SU-DHL-6 (cell line): Measurements from ENCODE around the gene HDAC7.

ENCODE experiments used
- H2AFZ ChIP-seq: fragments of 200-600 bp; sonication (generic); 2 replicates; pipeline ENCODE4 v1.6.1; 2014; ENCODE audit warnings: low read depth, mild to moderate bottlenecking, moderate library complexity, mixed read lengths, antibody characterized with exemption, low read length; ENCODE audit not compliant: severe bottlenecking
- H3F3A ChIP-seq: fragments of 200-600 bp; shearing (Covaris generic); 2 replicates; pipeline ENCODE4 v1.6.0; 2016; ENCODE audit warnings: antibody characterized with exemption, mild to moderate bottlenecking; ENCODE audit not compliant: insufficient read depth
- H3K27ac ChIP-seq: fragments of 200-600 bp; sonication (generic); 2 replicates; pipeline ENCODE4 v1.5.1; 2016; ENCODE audit warnings: low read depth, mild to moderate bottlenecking, low read length, moderate library complexity, mixed read lengths
- H3K27me3 ChIP-seq: fragments of 200-600 bp; sonication (generic), shearing (Covaris generic); 2 replicates; pipeline ENCODE4 v1.6.0; 2014; ENCODE audit warnings: mild to moderate bottlenecking, low read length
- H3K36me3 ChIP-seq: fragments of 200-600 bp; sonication (generic); 2 replicates; pipeline ENCODE4 v1.6.1; 2014; ENCODE audit warnings: mild to moderate bottlenecking, low read length, mixed read lengths
- H3K4me2 ChIP-seq: fragments of 300-600, 200-600 bp; shearing (Covaris generic), sonication (generic); 2 replicates; pipeline ENCODE4 v1.6.0; 2014; ENCODE audit warnings: low read length, low read depth, mild to moderate bottlenecking; ENCODE audit not compliant: poor library complexity, severe bottlenecking
- H3K4me3 ChIP-seq: fragments of 200-600 bp; sonication (generic); 2 replicates; pipeline ENCODE4 v1.5.1; 2014; ENCODE audit warnings: antibody characterized with exemption, low read length, mild to moderate bottlenecking, mixed read lengths; ENCODE audit not compliant: insufficient read depth, poor library complexity, severe bottlenecking
- H3K79me2 ChIP-seq: fragments of 200-600 bp; sonication (generic); 2 replicates; pipeline ENCODE4 v1.6.1; 2014; ENCODE audit warnings: mild to moderate bottlenecking, low read length, moderate library complexity; ENCODE audit not compliant: insufficient read depth
- H3K9ac ChIP-seq: fragments of 200-600 bp; sonication (generic); 2 replicates; pipeline ENCODE4 v1.7.0; 2014; ENCODE audit warnings: mild to moderate bottlenecking, low read length
- H3K9me2 ChIP-seq: fragments of 200-600 bp; sonication (generic); replicated peaks from 2 replicates; pipeline ENCODE4 v1.6.1; 2014; ENCODE audit warnings: low read length; ENCODE audit not compliant: insufficient read depth
- H3K9me3 ChIP-seq: fragments of 200-600 bp; sonication (generic); 2 replicates; pipeline ENCODE4 v1.6.1; 2014; ENCODE audit warnings: low read length, mixed read lengths; ENCODE audit not compliant: insufficient read depth
- H4K20me1 ChIP-seq: fragments of 200-600 bp; sonication (generic); 2 replicates; pipeline ENCODE4 v1.6.1; 2014; ENCODE audit warnings: low read depth, mild to moderate bottlenecking, antibody characterized with exemption, low read length, moderate library complexity, mixed read lengths
- CTCF ChIP-seq: fragments of 200-600 bp; sonication (generic); IDR thresholded peaks from one replicate; pipeline ENCODE4 v1.5.1; 2017; ENCODE audit warnings: antibody characterized with exemption, mild to moderate bottlenecking, low read length, moderate library complexity; ENCODE audit not compliant: insufficient read depth, poor library complexity, severe bottlenecking
- EZH2phosphoT487 ChIP-seq: fragments of 200-600 bp; sonication (generic), shearing (Covaris generic); conservative IDR thresholded peaks from 2 replicates; pipeline ENCODE4 v1.6.1; 2018; ENCODE audit warnings: mild to moderate bottlenecking, antibody characterized with exemption, low read length, moderate library complexity, mixed read lengths

HDAC7 gene

GRCh38 chr12:47754881-47755280, 64.8 kb downstream of the HDAC7 start:
- H3K4me3 ChIP-seq = no peak overlapping the region

GRCh38 chr12:47754126-47754525, 65.6 kb downstream of the HDAC7 start:
- no peak overlapping the region for H2AFZ ChIP-seq
- no peaks in the 10 kb centered on the region for H3K9me2 ChIP-seq
- H3K4me3 ChIP-seq = no peak overlapping the region
- H4K20me1 ChIP-seq = no peaks in the 10 kb centered on the region
- H3K79me2 ChIP-seq = no peaks in the 10 kb centered on the region
- no peaks in the 10 kb centered on the region for H3K27me3 ChIP-seq
- H3F3A ChIP-seq = no peaks in the 10 kb centered on the region
- no peak overlapping the region for H3K4me2 ChIP-seq
- no peaks in the 10 kb centered on the region for H3K36me3 ChIP-seq
- H3K27ac ChIP-seq = no peak overlapping the region
- H3K9me3 ChIP-seq = no peaks in the 10 kb centered on the region
- TF ChIP-seq EZH2phosphoT487 (no peak), CTCF (no peak)
- no peak overlapping the region for H3K9ac ChIP-seq

More at GRCh38 chr12:47754881-47755280, 64.8 kb downstream of the HDAC7 start:
- Histone ChIP-seq H3K4me2 (no peak overlapping the region), H3K27ac (no peak overlapping the region), H3K9me2 (no peaks in the 10 kb centered on the region), H4K20me1 (no peaks in the 10 kb centered on the region), H3K79me2 (no peaks in the 10 kb centered on the region), H3K27me3 (no peaks in the 10 kb centered on the region), H3K9me3 (no peaks in the 10 kb centered on the region), H3F3A (no peaks in the 10 kb centered on the region), H2AFZ (no peak overlapping the region), H3K9ac (no peak overlapping the region), H3K36me3 (no peaks in the 10 kb centered on the region)
- TF ChIP-seq CTCF (no peak), EZH2phosphoT487 (no peak)

GRCh38 chr12:47753021-47754001, 66.4 kb downstream of the HDAC7 start:
- Histone ChIP-seq H3K79me2 (no peaks in the 10 kb centered on the region), H3K4me3 (no peak overlapping the region), H4K20me1 (no peaks in the 10 kb centered on the region), H3K27ac (no peak overlapping the region), H3K9me3 (no peaks in the 10 kb centered on the region), H3K27me3 (no peaks in the 10 kb centered on the region), H3K4me2 (no peak overlapping the region), H3K9me2 (no peaks in the 10 kb centered on the region), H2AFZ (no peak overlapping the region), H3K9ac (no peak overlapping the region), H3F3A (no peaks in the 10 kb centered on the region), H3K36me3 (no peaks in the 10 kb centered on the region)
- no peak for TF ChIP-seq EZH2phosphoT487
- no peak for TF ChIP-seq CTCF
